Measurements from ENCODE around the gene STX18.
"Not testable (repeated sequence)": the region's sequence is repeated elsewhere in the genome, so short reads cannot be mapped to it uniquely, and the experiment has no call there.

STX18 gene

DNA sequence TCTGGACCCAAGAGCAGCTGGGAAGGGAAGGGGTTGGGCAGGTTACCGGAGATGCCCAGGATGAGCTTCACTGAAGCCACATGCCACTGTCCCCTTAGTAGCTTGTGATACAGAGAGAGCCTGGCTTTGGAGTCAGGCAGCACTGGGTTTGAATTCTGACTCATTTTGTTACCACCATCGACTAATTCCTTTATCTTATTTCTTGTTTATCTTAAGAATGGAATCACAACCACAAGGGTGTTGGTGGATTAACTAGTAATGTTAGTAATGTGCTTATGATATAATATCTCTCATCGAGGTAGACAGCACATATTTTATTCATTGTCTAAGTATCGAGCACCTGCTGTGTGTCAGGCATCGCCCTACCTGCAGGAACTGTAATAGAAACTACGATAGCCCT lies 17.7 kb upstream of the STX18 start:
- DNase-seq (ENCODE audit: insufficient read length, low spot score) (no peak), FAIRE-seq (no peak)
- TF ChIP-seq TAF1 (IDR thresholded peaks at IDR 0.05; ENCODE audit: low read depth, low read length), result no peak
- no peak for TF ChIP-seq PAX5 (IDR thresholded peaks at IDR 0.05; ENCODE audit: insufficient read depth, low read length, severe bottlenecking)

DNA sequence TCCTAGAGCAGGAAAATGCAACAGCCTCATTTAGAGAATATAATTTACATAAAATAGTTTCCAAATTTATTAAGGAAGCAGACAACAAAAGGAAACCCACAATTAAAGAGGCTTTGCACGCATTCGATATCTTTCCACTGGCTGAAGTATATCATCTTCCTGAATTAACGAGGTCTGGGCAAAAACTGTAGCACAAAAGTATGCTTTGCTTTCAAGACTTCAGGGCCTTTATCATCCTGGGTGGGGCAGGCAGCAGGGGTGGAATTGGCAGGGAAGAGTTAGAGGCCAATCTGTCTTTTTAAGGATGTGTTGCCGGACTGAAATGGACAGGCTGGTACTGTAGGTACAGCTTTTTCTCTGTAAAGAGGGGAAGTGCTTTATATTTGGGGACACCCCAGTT lies 17.0 kb upstream of the STX18 start:
- FAIRE-seq, result no peak
- TF ChIP-seq SPI1 (IDR thresholded peaks at IDR 0.05; ENCODE audit: low read depth, low read length), result no peak
- no peak for TF ChIP-seq PAX5 (IDR thresholded peaks at IDR 0.05; ENCODE audit: insufficient read depth, low read length, severe bottlenecking)
- no peak for TF ChIP-seq POLR2A (IDR thresholded peaks at IDR 0.05; ENCODE audit: low read depth, low read length)
- no peak for TF ChIP-seq POLR2AphosphoS5 (IDR thresholded peaks at IDR 0.05; ENCODE audit: low read depth, low read length)
- TF ChIP-seq POU2F2 (IDR thresholded peaks at IDR 0.05; ENCODE audit: low read depth, low read length), result no peak
- no peak for TF ChIP-seq TAF1 (IDR thresholded peaks at IDR 0.05; ENCODE audit: low read depth, low read length)
- no peak for DNase-seq (ENCODE audit: insufficient read length, low spot score)

- DNase-seq (ENCODE audit: insufficient read length, low spot score), result no peak
- FAIRE-seq, result no peak
- TF ChIP-seq TAF1 (IDR thresholded peaks at IDR 0.05; ENCODE audit: low read depth, low read length), result no peak
- TF ChIP-seq POLR2A (IDR thresholded peaks at IDR 0.05; ENCODE audit: low read depth, low read length), result no peak
- no peak for TF ChIP-seq POLR2AphosphoS5 (IDR thresholded peaks at IDR 0.05; ENCODE audit: low read depth, low read length)
- TF ChIP-seq POU2F2 (IDR thresholded peaks at IDR 0.05; ENCODE audit: low read depth, low read length), result no peak
- TF ChIP-seq SPI1 (IDR thresholded peaks at IDR 0.05; ENCODE audit: low read depth, low read length), result no peak
- TF ChIP-seq PAX5 (IDR thresholded peaks at IDR 0.05; ENCODE audit: insufficient read depth, low read length, severe bottlenecking), result no peak
These were observed 14.1 kb upstream of the STX18 start for GRCh38 chr4:4555916-4556315.

DNA sequence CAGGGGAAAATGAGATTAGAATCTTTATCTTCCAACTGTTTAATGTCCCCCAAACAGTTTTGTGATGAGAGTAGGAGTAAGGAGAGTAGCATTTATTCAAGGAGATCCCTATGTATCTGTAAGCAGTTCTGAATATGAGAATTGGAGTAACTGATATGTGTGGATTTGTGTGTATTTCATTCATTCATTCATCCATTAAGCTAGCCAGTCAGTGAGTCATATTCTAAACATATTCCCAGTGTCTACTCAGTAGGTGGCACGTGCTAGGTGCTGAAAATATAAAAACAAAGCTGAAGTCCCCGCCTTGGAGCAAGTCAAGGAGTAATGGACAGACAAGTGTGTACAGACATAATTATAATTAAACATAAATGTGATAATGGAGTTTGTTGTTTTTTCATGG lies 12.4 kb upstream of the STX18 start:
- TF ChIP-seq POLR2A (IDR thresholded peaks at IDR 0.05; ENCODE audit: low read depth, low read length) (no peak), PAX5 (IDR thresholded peaks at IDR 0.05; ENCODE audit: insufficient read depth, low read length, severe bottlenecking) (no peak), TAF1 (IDR thresholded peaks at IDR 0.05; ENCODE audit: low read depth, low read length) (no peak), POLR2AphosphoS5 (IDR thresholded peaks at IDR 0.05; ENCODE audit: low read depth, low read length) (no peak), SPI1 (IDR thresholded peaks at IDR 0.05; ENCODE audit: low read depth, low read length) (no peak), POU2F2 (IDR thresholded peaks at IDR 0.05; ENCODE audit: low read depth, low read length) (no peak)
- no peak for FAIRE-seq
- DNase-seq (ENCODE audit: insufficient read length, low spot score), result no peak

DNA sequence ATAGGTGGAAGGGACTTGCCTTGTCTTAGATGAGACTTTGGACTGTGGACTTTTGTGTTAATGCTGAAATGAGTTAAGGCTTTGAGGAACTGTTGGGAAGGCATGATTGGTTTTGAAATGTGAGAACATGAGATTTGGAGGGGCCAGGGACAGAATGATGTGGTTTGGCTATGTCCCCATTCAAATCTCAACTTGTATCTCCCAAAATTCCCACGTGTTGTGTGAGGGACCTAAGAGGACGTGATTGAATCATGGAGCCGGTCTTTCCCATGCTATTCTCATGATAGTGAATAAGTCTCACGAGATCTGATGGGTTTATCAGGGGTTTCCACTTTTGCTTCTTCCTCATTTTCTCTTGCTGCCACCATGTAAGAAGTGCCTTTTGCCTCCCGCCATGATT lies 10.2 kb upstream of the STX18 start:
- not testable (repeated sequence) for FAIRE-seq

DNA sequence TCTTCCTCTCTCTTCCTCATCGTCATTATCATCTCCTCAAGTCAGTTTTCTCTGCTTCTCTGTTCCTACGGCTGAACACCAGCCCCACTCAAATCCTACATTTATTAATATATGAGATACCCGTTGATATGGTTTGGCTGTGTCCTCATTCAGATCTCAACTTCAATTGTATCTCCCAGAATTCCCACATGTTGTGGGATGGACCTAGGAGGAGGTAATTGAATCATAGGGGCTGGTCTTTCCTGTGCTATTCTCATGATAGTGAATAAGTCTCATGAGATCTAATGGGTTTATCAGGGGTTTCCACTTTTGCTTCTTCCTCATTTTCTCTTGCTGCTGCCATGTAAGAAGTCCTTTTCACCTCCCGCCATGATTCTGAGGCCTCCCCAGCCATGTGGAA lies 8.3 kb upstream of the STX18 start:
- not testable (repeated sequence) for DNase-seq (ENCODE audit: insufficient read length, low spot score); FAIRE-seq

More for the DNA sequence above, 10.2 kb upstream of the STX18 start:
- not testable (repeated sequence) for DNase-seq (ENCODE audit: insufficient read length, low spot score)

DNA sequence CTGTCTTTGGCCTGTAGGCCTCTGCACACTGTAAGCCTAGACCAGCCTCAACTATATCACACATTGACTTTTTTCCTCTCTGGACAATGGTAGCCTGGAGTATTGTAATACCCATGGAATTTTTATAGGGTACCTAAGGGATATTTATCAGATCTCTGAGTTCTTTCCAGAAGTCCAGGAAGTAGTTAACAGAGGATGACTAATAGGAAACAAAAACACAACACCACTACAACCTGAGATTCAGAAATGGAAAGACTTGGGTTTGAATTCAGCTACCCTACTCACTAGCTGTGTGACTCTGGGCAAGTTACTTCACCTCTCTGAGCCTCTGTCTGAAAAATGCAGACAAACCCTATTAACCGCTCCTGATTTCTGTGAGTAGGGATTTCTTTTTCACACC lies 7.7 kb upstream of the STX18 start:
- TF ChIP-seq PAX5 (IDR thresholded peaks at IDR 0.05; ENCODE audit: insufficient read depth, low read length, severe bottlenecking) (no peak), POLR2AphosphoS5 (IDR thresholded peaks at IDR 0.05; ENCODE audit: low read depth, low read length) (no peak), POLR2A (IDR thresholded peaks at IDR 0.05; ENCODE audit: low read depth, low read length) (no peak), TAF1 (IDR thresholded peaks at IDR 0.05; ENCODE audit: low read depth, low read length) (no peak), POU2F2 (IDR thresholded peaks at IDR 0.05; ENCODE audit: low read depth, low read length) (no peak), SPI1 (IDR thresholded peaks at IDR 0.05; ENCODE audit: low read depth, low read length) (no peak)
- FAIRE-seq (no peak), DNase-seq (ENCODE audit: insufficient read length, low spot score) (no peak)

- DNase-seq (ENCODE audit: insufficient read length, low spot score) (no peak), FAIRE-seq (no peak)
These were observed 1.1 kb upstream of the STX18 start for GRCh38 chr4:4542774-4543485.

GRCh38 chr4:4541040-4541631 lies 712 bp downstream of the STX18 start:
- TF ChIP-seq SPI1 (IDR thresholded peaks at IDR 0.05; ENCODE audit: low read depth, low read length) (peak; percentile 73), POLR2A (IDR thresholded peaks at IDR 0.05; ENCODE audit: low read depth, low read length) (no peak)
- FAIRE-seq (peak; percentile 64), DNase-seq (ENCODE audit: insufficient read length, low spot score) (peak; percentile 29)

More at GRCh38 chr4:4542774-4543485, 1.1 kb upstream of the STX18 start:
- TF ChIP-seq TAF1 (IDR thresholded peaks at IDR 0.05; ENCODE audit: low read depth, low read length) (no peak), POLR2A (IDR thresholded peaks at IDR 0.05; ENCODE audit: low read depth, low read length) (no peak), POLR2AphosphoS5 (IDR thresholded peaks at IDR 0.05; ENCODE audit: low read depth, low read length) (no peak), PAX5 (IDR thresholded peaks at IDR 0.05; ENCODE audit: insufficient read depth, low read length, severe bottlenecking) (no peak), SPI1 (IDR thresholded peaks at IDR 0.05; ENCODE audit: low read depth, low read length) (no peak), POU2F2 (IDR thresholded peaks at IDR 0.05; ENCODE audit: low read depth, low read length) (no peak)

DNA sequence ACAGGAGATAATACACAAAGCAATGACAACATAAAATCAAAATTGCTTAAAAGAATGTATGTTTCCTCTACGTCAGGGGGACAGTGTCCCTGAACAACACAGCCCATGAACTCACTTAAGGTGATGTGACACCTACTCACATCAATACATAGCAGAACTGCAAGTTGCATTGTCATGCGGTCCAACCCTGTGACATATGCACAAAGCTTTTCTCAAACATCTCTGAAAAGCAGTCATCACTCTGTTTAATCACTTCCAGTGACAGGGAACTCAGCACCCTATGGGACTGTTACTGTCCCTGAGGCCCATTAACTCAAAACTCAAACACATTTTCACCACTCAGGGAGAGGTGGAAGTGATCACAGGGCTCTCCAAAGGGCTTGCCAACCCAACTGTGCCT lies 2.4 kb downstream of the STX18 start:
- DNase-seq (ENCODE audit: insufficient read length, low spot score), result no peak
- TF ChIP-seq PAX5 (IDR thresholded peaks at IDR 0.05; ENCODE audit: insufficient read depth, low read length, severe bottlenecking), result no peak
- TF ChIP-seq POLR2AphosphoS5 (IDR thresholded peaks at IDR 0.05; ENCODE audit: low read depth, low read length), result no peak
- no peak for TF ChIP-seq SPI1 (IDR thresholded peaks at IDR 0.05; ENCODE audit: low read depth, low read length)
- TF ChIP-seq POU2F2 (IDR thresholded peaks at IDR 0.05; ENCODE audit: low read depth, low read length), result no peak
- no peak for TF ChIP-seq POLR2A (IDR thresholded peaks at IDR 0.05; ENCODE audit: low read depth, low read length)
- TF ChIP-seq TAF1 (IDR thresholded peaks at IDR 0.05; ENCODE audit: low read depth, low read length), result no peak
- peak; percentile 51 for FAIRE-seq
